ENCODE data around the gene LMX1B. TPM values are rescaled to one million over a fixed set of nuclear protein-coding genes. Genes with fewer than 3 reads are reported as not detected.

Gene LMX1B
- total RNA-seq, 2 donors from 2014 or later, result not detected

GRCh38 chr9:126694206-126695081, 80.7 kb downstream of the LMX1B start:
- DNase-seq (ENCODE audit: low spot score), result peak; percentile 23
- no peaks in the 10 kb centered on the region for H3K36me3 Mint-ChIP-seq
- no peak overlapping the region for H3K4me3 Mint-ChIP-seq
- H3K4me1 Mint-ChIP-seq (ENCODE audit: low read depth in 2 of 2), result peaks cover 0 to 12% of the 10 kb centered on the region in 2 donors
- no peak for ATAC-seq
- H3K9me3 Mint-ChIP-seq, result no peaks in the 10 kb centered on the region
- no peak overlapping the region for H3K27ac Mint-ChIP-seq
- H3K27me3 Mint-ChIP-seq, result peaks cover 11 to 22% of the 10 kb centered on the region in 2 donors

- DNase-seq (ENCODE audit: low spot score), result peak; percentile 59
- peaks cover 3 to 17% of the 10 kb centered on the region in 2 donors for H3K27me3 Mint-ChIP-seq
- no peak for ATAC-seq
- H3K36me3 Mint-ChIP-seq, result no peaks in the 10 kb centered on the region
- H3K4me1 Mint-ChIP-seq (ENCODE audit: low read depth in 2 of 2), result peaks cover 0 to 9% of the 10 kb centered on the region in 2 donors
- H3K9me3 Mint-ChIP-seq, result no peaks in the 10 kb centered on the region
- no peak overlapping the region for H3K27ac Mint-ChIP-seq
- H3K4me3 Mint-ChIP-seq, result no peak overlapping the region
Observed at GRCh38 chr9:126695186-126695585, 81.5 kb downstream of the LMX1B start.

- DNase-seq (ENCODE audit: low spot score) (no peak), ATAC-seq (no peak)
- Mint-ChIP-seq H3K9me3 (no peaks in the 10 kb centered on the region), H3K4me1 (ENCODE audit: low read depth in 2 of 2) (peaks cover 0 to 9% of the 10 kb centered on the region in 2 donors), H3K4me3 (no peak overlapping the region), H3K36me3 (no peaks in the 10 kb centered on the region), H3K27ac (no peak overlapping the region), H3K27me3 (peaks cover 0 to 15% of the 10 kb centered on the region in 2 donors)
Observed at GRCh38 chr9:126695701-126696400, 82.1 kb downstream of the LMX1B start.

- DNase-seq (ENCODE audit: low spot score) (peak; percentile 59), ATAC-seq (no peak)
- Mint-ChIP-seq H3K4me1 (ENCODE audit: low read depth in 2 of 2) (peaks cover 0 to 9% of the 10 kb centered on the region in 2 donors), H3K27ac (no peak overlapping the region), H3K4me3 (no peak overlapping the region), H3K27me3 (peaks cover 5 to 15% of the 10 kb centered on the region in 2 donors), H3K36me3 (no peaks in the 10 kb centered on the region), H3K9me3 (no peaks in the 10 kb centered on the region)
Observed at GRCh38 chr9:126696401-126697145, 82.8 kb downstream of the LMX1B start.

- H3K27me3 Mint-ChIP-seq, result peaks cover 13 to 20% of the 10 kb centered on the region in 2 donors
- no peaks in the 10 kb centered on the region for H3K9me3 Mint-ChIP-seq
- no peak overlapping the region for H3K27ac Mint-ChIP-seq
- no peaks in the 10 kb centered on the region for H3K36me3 Mint-ChIP-seq
- ATAC-seq, result no peak
- peak; percentile 51 for DNase-seq (ENCODE audit: low spot score)
- H3K4me3 Mint-ChIP-seq, result no peak overlapping the region
- H3K4me1 Mint-ChIP-seq (ENCODE audit: low read depth in 2 of 2), result peaks cover 0 to 9% of the 10 kb centered on the region in 2 donors
Observed at GRCh38 chr9:126697330-126697729, 83.6 kb downstream of the LMX1B start.

- H3K36me3 Mint-ChIP-seq, result no peaks in the 10 kb centered on the region
- H3K9me3 Mint-ChIP-seq, result no peaks in the 10 kb centered on the region
- H3K27me3 Mint-ChIP-seq, result peaks cover 13 to 20% of the 10 kb centered on the region in 2 donors
- ATAC-seq (no peak), DNase-seq (ENCODE audit: low spot score) (no peak)
- no peak overlapping the region for H3K27ac Mint-ChIP-seq
- H3K4me1 Mint-ChIP-seq (ENCODE audit: low read depth in 2 of 2), result peaks cover 0 to 9% of the 10 kb centered on the region in 2 donors
- no peak overlapping the region for H3K4me3 Mint-ChIP-seq
Observed at GRCh38 chr9:126698251-126698650, 84.5 kb downstream of the LMX1B start.

- Mint-ChIP-seq H3K4me3 (no peak overlapping the region), H3K27ac (no peak overlapping the region), H3K4me1 (ENCODE audit: low read depth in 2 of 2) (peaks cover 0 to 9% of the 10 kb centered on the region in 2 donors), H3K9me3 (no peaks in the 10 kb centered on the region), H3K27me3 (peaks cover 13 to 24% of the 10 kb centered on the region in 2 donors), H3K36me3 (no peaks in the 10 kb centered on the region)
- DNase-seq (ENCODE audit: low spot score) (no peak), ATAC-seq (no peak)
Observed at GRCh38 chr9:126698756-126699155, 85.0 kb downstream of the LMX1B start.

- Mint-ChIP-seq H3K9me3 (no peaks in the 10 kb centered on the region), H3K4me1 (ENCODE audit: low read depth in 2 of 2) (peaks cover 2 to 10% of the 10 kb centered on the region in 2 donors), H3K4me3 (no peak overlapping the region), H3K27ac (no peak overlapping the region), H3K36me3 (no peaks in the 10 kb centered on the region), H3K27me3 (peaks cover 17 to 29% of the 10 kb centered on the region in 2 donors)
- ATAC-seq (no peak), DNase-seq (ENCODE audit: low spot score) (peak; percentile 54)
Observed at GRCh38 chr9:126699401-126699881, 85.7 kb downstream of the LMX1B start.

GRCh38 chr9:126700296-126700695, 86.6 kb downstream of the LMX1B start:
- H3K27me3 Mint-ChIP-seq, result peaks cover 25 to 35% of the 10 kb centered on the region in 2 donors
- peak; percentile 42 for DNase-seq (ENCODE audit: low spot score)
- H3K9me3 Mint-ChIP-seq, result no peaks in the 10 kb centered on the region
- H3K4me1 Mint-ChIP-seq (ENCODE audit: low read depth in 2 of 2), result peaks cover 10% of the 10 kb centered on the region in 2 donors
- no peak overlapping the region for H3K27ac Mint-ChIP-seq
- H3K4me3 Mint-ChIP-seq, result no peak overlapping the region
- no peak for ATAC-seq
- no peaks in the 10 kb centered on the region for H3K36me3 Mint-ChIP-seq

- no peaks in the 10 kb centered on the region for H3K9me3 Mint-ChIP-seq
- DNase-seq (ENCODE audit: low spot score) (peak; percentile 18), ATAC-seq (no peak)
- H3K4me1 Mint-ChIP-seq (ENCODE audit: low read depth in 2 of 2), result peaks cover 12 to 14% of the 10 kb centered on the region in 2 donors
- no peak overlapping the region for H3K4me3 Mint-ChIP-seq
- no peaks in the 10 kb centered on the region for H3K36me3 Mint-ChIP-seq
- peaks cover 28 to 34% of the 10 kb centered on the region in 2 donors for H3K27me3 Mint-ChIP-seq
- H3K27ac Mint-ChIP-seq, result no peak overlapping the region
Observed at GRCh38 chr9:126700903-126701812, 87.4 kb downstream of the LMX1B start.

GRCh38 chr9:126701813-126702140, 88.0 kb downstream of the LMX1B start:
- ATAC-seq, result no peak
- peak; percentile 42 for DNase-seq (ENCODE audit: low spot score)
- Mint-ChIP-seq H3K27ac (no peak overlapping the region), H3K9me3 (no peaks in the 10 kb centered on the region), H3K4me3 (no peak overlapping the region), H3K4me1 (ENCODE audit: low read depth in 2 of 2) (peaks cover 14 to 20% of the 10 kb centered on the region in 2 donors), H3K27me3 (peaks cover 28 to 33% of the 10 kb centered on the region in 2 donors), H3K36me3 (no peaks in the 10 kb centered on the region)

GRCh38 chr9:126702151-126703001, 88.6 kb downstream of the LMX1B start:
- Mint-ChIP-seq H3K4me3 (no peak overlapping the region), H3K4me1 (ENCODE audit: low read depth in 2 of 2) (peaks cover 14 to 21% of the 10 kb centered on the region in 2 donors), H3K27ac (no peak overlapping the region), H3K27me3 (peaks cover 28 to 33% of the 10 kb centered on the region in 2 donors), H3K9me3 (no peaks in the 10 kb centered on the region), H3K36me3 (no peaks in the 10 kb centered on the region)
- DNase-seq (ENCODE audit: low spot score) (peak; percentile 65), ATAC-seq (no peak)
